GM12878 (cell line): ENCODE results near the gene ZCCHC24. TPM values are rescaled to one million over a fixed set of nuclear protein-coding genes. Genes with fewer than 3 reads are reported as not detected.

Experiments
- ATAC-seq: fragments of 200-7000 bp; cut with Tn5 transposase; 3 replicates; pipeline ENCODE4 v1.9.1; 2020; ENCODE audit warnings: mild to moderate bottlenecking, moderate library complexity
- BruUV-seq: library from RNA; stranded (reverse); fragments of 400-500 nt; replicated peaks from 2 replicates; lab custom pipeline; 2021; lab: Mats Ljungman, UMichigan
- CTCF ChIA-PET: fragments of 300-600 bp; sonication (Branson Sonifier 250); formaldehyde crosslinking; extraction: SDS; loops from one replicate; lab custom pipeline; 2021; ENCODE audit warnings: inconsistent platforms; lab: Yijun Ruan, JAX
- POLR2A ChIA-PET: fragments of 350-600 bp; formaldehyde crosslinking; extraction: SDS; loops from one replicate; lab custom pipeline; 2021; ENCODE audit warnings: inconsistent platforms; lab: Charles Lee
- RAD21 ChIA-PET: fragments of 300-600 bp; sonication (Branson Sonifier 250); formaldehyde crosslinking; loops from one replicate; lab custom pipeline; 2023; ENCODE audit warnings: antibody characterized with exemption; ENCODE audit not compliant: unreplicated experiment; lab: Charles Lee
- SMC1A ChIA-PET: fragments of 300-600 bp; sonication (Branson Sonifier 250); formaldehyde crosslinking; loops from one replicate; lab custom pipeline; 2023; ENCODE audit not compliant: unreplicated experiment, uncharacterized antibody; lab: Charles Lee
- DNase-seq: peaks from one replicate; pipeline ENCODE4 v3.0.0-alpha.2; 2011; ENCODE audit warnings: low read depth, low spot score
- FAIRE-seq: peaks from 3 replicates; lab custom pipeline; 2011; peaks lifted over from hg19 to GRCh38; lab: Jason Lieb, UNC
- H2AFZ ChIP-seq: 2 replicates; pipeline ENCODE4 v1.6.0; 2011; ENCODE audit warnings: low read depth, low read length, control low read depth; ENCODE audit not compliant: control insufficient read depth
- H3K27ac ChIP-seq: 2 replicates; pipeline ENCODE4 v1.5.1; 2011; ENCODE audit warnings: control low read depth; ENCODE audit not compliant: control insufficient read depth, insufficient read depth
- H3K27me3 ChIP-seq, 2 experiments: replicated peaks in 1 of 2; 2 replicates each; pipeline versions ENCODE4 v1.6.0 to v1.6.1; 2011; ENCODE audit warnings: low read length in 1 of 2; ENCODE audit not compliant: control insufficient read depth in 2 of 2, insufficient read depth in 2 of 2
- H3K36me3 ChIP-seq, 2 experiments: 2 replicates each; pipeline ENCODE4 v1.5.1; 2011; ENCODE audit warnings: low read length in 1 of 2; ENCODE audit not compliant: control insufficient read depth in 2 of 2, insufficient read depth in 2 of 2
- H3K4me1 ChIP-seq: 2 replicates; pipeline ENCODE4 v1.6.1; 2011; ENCODE audit warnings: mild to moderate bottlenecking, low read length, moderate library complexity, mixed read lengths; ENCODE audit not compliant: control insufficient read depth, insufficient read depth
- H3K4me2 ChIP-seq: 2 replicates; pipeline ENCODE4 v1.6.0; 2011; ENCODE audit warnings: control low read depth; ENCODE audit not compliant: control insufficient read depth, insufficient read depth
- H3K4me3 ChIP-seq: fragments of 200-600 bp; sonication (generic); 2 replicates; pipeline ENCODE4 v1.5.1; 2016
- H3K79me2 ChIP-seq: 2 replicates; pipeline ENCODE4 v1.6.0; 2011; ENCODE audit warnings: low read length; ENCODE audit not compliant: control insufficient read depth, insufficient read depth
- H3K9ac ChIP-seq: 2 replicates; pipeline ENCODE4 v1.8.0; 2011; ENCODE audit warnings: low read length, control low read depth, mixed read lengths; ENCODE audit not compliant: control insufficient read depth, insufficient read depth
- H3K9me3 ChIP-seq: replicated peaks from 3 replicates; pipeline ENCODE4 v1.5.1; 2011; ENCODE audit warnings: mild to moderate bottlenecking, low read length; ENCODE audit not compliant: control insufficient read depth, insufficient read depth
- H4K20me1 ChIP-seq: 2 replicates; pipeline ENCODE4 v1.6.0; 2011; ENCODE audit not compliant: control insufficient read depth, insufficient read depth
- MYB ChIP-seq: fragments of 150-350 bp; IDR thresholded peaks from 2 replicates; pipeline ENCODE4 v1.6.1; 2014; ENCODE audit warnings: mild to moderate bottlenecking, low read depth, low read length, borderline replicate concordance
- NKRF ChIP-seq: fragments of 450-650 bp; conservative IDR thresholded peaks from 2 replicates; pipeline ENCODE4 v1.6.1; 2017; ENCODE audit warnings: mild to moderate bottlenecking, moderate library complexity
- NR2F1 ChIP-seq: fragments of 450-650 bp; conservative IDR thresholded peaks from 2 replicates; pipeline ENCODE4 v1.6.1; 2017; ENCODE audit warnings: mild to moderate bottlenecking
- PBX3 ChIP-seq: IDR thresholded peaks from 2 replicates; pipeline ENCODE4 v1.6.1; 2011; ENCODE audit warnings: mild to moderate bottlenecking, low read depth, low read length, moderate library complexity; ENCODE audit not compliant: insufficient replicate concordance
- POLR2AphosphoS5 ChIP-seq: IDR thresholded peaks from 2 replicates; pipeline ENCODE4 v1.6.1; 2011; ENCODE audit warnings: mild to moderate bottlenecking, low read length, inconsistent platforms
- RCOR1 ChIP-seq: conservative IDR thresholded peaks from 2 replicates; pipeline ENCODE4 v1.6.1; 2012; ENCODE audit warnings: low read depth, low read length, improper control_type of control experiment
- SMAD1 ChIP-seq: fragments of 450-650 bp; IDR thresholded peaks from 2 replicates; pipeline ENCODE4 v1.6.1; 2018; ENCODE audit warnings: mild to moderate bottlenecking, low read depth; ENCODE audit not compliant: partially characterized antibody
- SMAD5 ChIP-seq: IDR thresholded peaks from 2 replicates; pipeline ENCODE4 v1.6.1; 2016; ENCODE audit warnings: antibody characterized with exemption, low read depth
- TARDBP ChIP-seq: IDR thresholded peaks from 2 replicates; pipeline ENCODE4 v1.6.1; 2016; ENCODE audit warnings: borderline replicate concordance
- TBL1XR1 ChIP-seq: IDR thresholded peaks from 2 replicates; pipeline ENCODE4 v1.6.1; 2012; ENCODE audit warnings: low read depth, low read length, improper control_type of control experiment
- TCF3 ChIP-seq: IDR thresholded peaks from 2 replicates; pipeline ENCODE4 v1.6.1; 2012; ENCODE audit warnings: low read depth, mild to moderate bottlenecking, low read length, borderline replicate concordance; ENCODE audit not compliant: insufficient read depth
- ZNF592 ChIP-seq: fragments of 450-650 bp; IDR thresholded peaks from 2 replicates; pipeline ENCODE4 v1.6.1; 2017; ENCODE audit warnings: mild to moderate bottlenecking, moderate library complexity
- WGBS: methylation state at CpG from one replicate; pipeline ENCODE4 v1.1.6; 2016; ENCODE audit warnings: low lambda C conversion rate; ENCODE audit not compliant: insufficient replicate concordance, insufficient coverage; ENCODE audit errors: missing lambda C conversion rate; 5-methylcytosine and 5-hydroxymethylcytosine counted together
- in situ Hi-C: fragments of 300-500 bp; cut with MboI; formaldehyde crosslinking; loops from 9 replicates; pipeline ENCODE4 v1.14.3; 2018; ENCODE audit warnings: mixed read lengths
- intact Hi-C: fragments of 100-400 bp; cut with micrococcal nuclease; formaldehyde crosslinking; loops from one replicate; pipeline ENCODE4 v1.14.2; 2022; ENCODE audit not compliant: unreplicated experiment
- polyA plus RNA-seq, 11 experiments: library from polyadenylated mRNA; depleted of rRNA in 4 of 11; unstranded in 6 of 11; stranded (reverse) in 5 of 11; fragments of >200 nt; fragmentation: Nextera tagmentation in 4 of 11; fragmentation: Illumina TruSeq in 1 of 11; extraction: Ambion mirVana in 4 of 11; extraction: Trizol in 1 of 11; gene quantifications; 1 replicate in 1 of 11; 2 replicates in 10 of 11; pipeline versions ENCODE4 v1.2.1 to v1.2.3, GENCODE V29; 2011 to 2016; ENCODE audit warnings: inconsistent platforms in 2 of 11, missing spikeins in 2 of 11, low read depth in 1 of 11
- total RNA-seq, 4 experiments: library from RNA; depleted of rRNA in 3 of 4; stranded (reverse); fragments of >200 nt in 3 of 4; fragmentation: Illumina TruSeq in 1 of 4; extraction: Trizol in 1 of 4; gene quantifications; 2 replicates each; pipeline versions ENCODE4 v1.2.1 to v1.2.3, GENCODE V29; 2013 to 2021
- TF ChIP-seq, protein P1 (sequence below): fragments of 450-650 bp; IDR thresholded peaks from 2 replicates; pipeline ENCODE4 v1.6.1; 2018; ENCODE audit warnings: mild to moderate bottlenecking, low read depth, moderate library complexity; ENCODE audit not compliant: partially characterized antibody

ZCCHC24 gene
- total and polyA plus RNA-seq, 10 of the 15 experiments (the other 5 are each of a cell fraction or from before 2014, with no cell fraction given) = 0.02 to 0.62 (median 0.04) TPM; not detected in 4

DNA sequence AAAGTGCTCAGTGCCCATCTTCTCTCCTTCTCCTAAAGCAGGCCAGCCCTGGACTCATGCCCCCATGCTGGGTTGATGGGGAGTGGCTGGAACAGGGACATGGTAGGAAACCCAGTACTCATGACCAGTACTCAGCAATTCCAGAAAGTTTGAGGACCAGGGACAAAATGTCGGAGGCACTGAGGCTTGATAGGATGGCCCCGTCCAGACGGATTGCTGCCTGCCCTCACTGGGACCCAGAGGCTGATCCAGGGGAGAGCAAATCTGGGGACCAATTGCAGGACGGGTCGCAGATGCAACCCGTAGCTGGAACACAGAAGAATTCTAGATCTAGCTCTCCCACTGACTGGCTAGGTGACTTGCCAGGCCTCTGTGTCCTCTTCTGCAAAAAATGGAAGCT, 5.1 kb downstream of the ZCCHC24 start:
- Histone ChIP-seq H3K27ac (no peak overlapping the region), H4K20me1 (no peaks in the 10 kb centered on the region), H3K27me3 (peaks cover 0 to 2% of the 10 kb centered on the region in 2 experiments; a peak in 2 of 4 replicates), H3K9me3 (no peaks in the 10 kb centered on the region), H3K4me3 (no peak overlapping the region), H2AFZ (no peak overlapping the region), H3K9ac (no peak overlapping the region), H3K4me2 (no peak overlapping the region), H3K79me2 (no peaks in the 10 kb centered on the region), H3K4me1 (peaks cover 18% of the 10 kb centered on the region), H3K36me3 (no peaks in the 10 kb centered on the region)
- SMC1A ChIA-PET = no interaction called here
- POLR2A ChIA-PET = interaction anchor here (0.7 kb wide), 1 partner anchor 16 kb away, joined by 3 read pairs; no protein-coding TSS in a partner anchor
- CTCF ChIA-PET = interaction anchor here (0.8 to 1.0 kb wide), 2 partner anchors 22 to 41 kb away, joined by 3 to 4 read pairs; no protein-coding TSS in a partner anchor
- ATAC-seq = no peak
- whole genome bisulfite sequencing = 33% methylated on average over 6 of the region's 6 CpGs
- TF ChIP-seq SMAD5 (no peak), RCOR1 (no peak), MYB (no peak), TCF3 (no peak), NR2F1 (no peak), ZNF592 (no peak), NKRF (no peak), SMAD1 (no peak), POLR2AphosphoS5 (no peak), TBL1XR1 (no peak), PBX3 (no peak), TARDBP (no peak)
- TF ChIP-seq, protein P1, sequence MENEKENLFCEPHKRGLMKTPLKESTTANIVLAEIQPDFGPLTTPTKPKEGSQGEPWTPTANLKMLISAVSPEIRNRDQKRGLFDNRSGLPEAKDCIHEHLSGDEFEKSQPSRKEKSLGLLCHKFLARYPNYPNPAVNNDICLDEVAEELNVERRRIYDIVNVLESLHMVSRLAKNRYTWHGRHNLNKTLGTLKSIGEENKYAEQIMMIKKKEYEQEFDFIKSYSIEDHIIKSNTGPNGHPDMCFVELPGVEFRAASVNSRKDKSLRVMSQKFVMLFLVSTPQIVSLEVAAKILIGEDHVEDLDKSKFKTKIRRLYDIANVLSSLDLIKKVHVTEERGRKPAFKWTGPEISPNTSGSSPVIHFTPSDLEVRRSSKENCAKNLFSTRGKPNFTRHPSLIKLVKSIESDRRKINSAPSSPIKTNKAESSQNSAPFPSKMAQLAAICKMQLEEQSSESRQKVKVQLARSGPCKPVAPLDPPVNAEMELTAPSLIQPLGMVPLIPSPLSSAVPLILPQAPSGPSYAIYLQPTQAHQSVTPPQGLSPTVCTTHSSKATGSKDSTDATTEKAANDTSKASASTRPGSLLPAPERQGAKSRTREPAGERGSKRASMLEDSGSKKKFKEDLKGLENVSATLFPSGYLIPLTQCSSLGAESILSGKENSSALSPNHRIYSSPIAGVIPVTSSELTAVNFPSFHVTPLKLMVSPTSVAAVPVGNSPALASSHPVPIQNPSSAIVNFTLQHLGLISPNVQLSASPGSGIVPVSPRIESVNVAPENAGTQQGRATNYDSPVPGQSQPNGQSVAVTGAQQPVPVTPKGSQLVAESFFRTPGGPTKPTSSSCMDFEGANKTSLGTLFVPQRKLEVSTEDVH = no peak
- intact Hi-C loops = no loop called here
- BruUV-seq = no TSS peak
- in situ Hi-C loops = no loop called here
- RAD21 ChIA-PET = no interaction called here
- FAIRE-seq = no peak
- DNase-seq = no peak
